RCC 7860 (cell line): ENCODE measurements around the gene TGFBR2.

ENCODE experiments used
- DNase-seq: peaks from one replicate; pipeline ENCODE4 v3.0.0-alpha.2; 2015; ENCODE audit warnings: low spot score
- FAIRE-seq: peaks from 2 replicates; lab custom pipeline; 2012; peaks lifted over from hg19 to GRCh38; lab: Jason Lieb, UNC

Gene TGFBR2

GRCh38 chr3:30606301-30607031, at the start of gene TGFBR2:
Gene TGFBR2 (plus strand): TSS chr3:30606601. CDS start chr3:30606884, 283 bp downstream.
- peak; percentile 97 for DNase-seq
- peak; percentile 95 for FAIRE-seq

GRCh38 chr3:30557746-30558303, 48.6 kb upstream of the TGFBR2 start:
- no peak for FAIRE-seq
- no peak for DNase-seq

- FAIRE-seq: no peak
Measured at GRCh38 chr3:30563956-30564355, 42.4 kb upstream of the TGFBR2 start.

GRCh38 chr3:30567139-30567753, 39.2 kb upstream of the TGFBR2 start:
- FAIRE-seq (no peak), DNase-seq (no peak)

More at GRCh38 chr3:30563956-30564355, 42.4 kb upstream of the TGFBR2 start:
- DNase-seq: no peak

GRCh38 chr3:30576946-30577345, 29.5 kb upstream of the TGFBR2 start:
- no peak for FAIRE-seq
- no peak for DNase-seq

GRCh38 chr3:30577788-30578187, 28.6 kb upstream of the TGFBR2 start:
- DNase-seq (peak; percentile 48), FAIRE-seq (peak; percentile 53)

- peak; percentile 97 for DNase-seq
- FAIRE-seq: peak; percentile 98
Measured at GRCh38 chr3:30578479-30578878, 27.9 kb upstream of the TGFBR2 start.

GRCh38 chr3:30578986-30579579, 27.3 kb upstream of the TGFBR2 start:
- FAIRE-seq (no peak), DNase-seq (no peak)

- FAIRE-seq (no peak), DNase-seq (no peak)
Measured at GRCh38 chr3:30581067-30581585, 25.3 kb upstream of the TGFBR2 start.

- FAIRE-seq: no peak
- no peak for DNase-seq
Measured at GRCh38 chr3:30581982-30582381, 24.4 kb upstream of the TGFBR2 start.

- DNase-seq: no peak
- FAIRE-seq: no peak
Measured at GRCh38 chr3:30583973-30584372, 22.4 kb upstream of the TGFBR2 start.

- DNase-seq (no peak), FAIRE-seq (no peak)
Measured at GRCh38 chr3:30585654-30586053, 20.7 kb upstream of the TGFBR2 start.

GRCh38 chr3:30586096-30586805, 20.1 kb upstream of the TGFBR2 start:
- no peak for FAIRE-seq
- DNase-seq: no peak

GRCh38 chr3:30586806-30587486, 19.5 kb upstream of the TGFBR2 start:
- FAIRE-seq: no peak
- DNase-seq: no peak

GRCh38 chr3:30587904-30588303, 18.5 kb upstream of the TGFBR2 start:
- DNase-seq (no peak), FAIRE-seq (no peak)

- FAIRE-seq (no peak), DNase-seq (peak; percentile 33)
Measured at GRCh38 chr3:30596152-30596551, 10.2 kb upstream of the TGFBR2 start.

GRCh38 chr3:30597131-30597768, 9.2 kb upstream of the TGFBR2 start:
- FAIRE-seq: peak; percentile 96
- peak; percentile 93 for DNase-seq

- DNase-seq (no peak), FAIRE-seq (no peak)
Measured at GRCh38 chr3:30597769-30598134, 8.6 kb upstream of the TGFBR2 start.

- FAIRE-seq: no peak
- no peak for DNase-seq
Measured at GRCh38 chr3:30598668-30599545, 7.5 kb upstream of the TGFBR2 start.
